ENCODE data around the gene GALR2. TPM values are rescaled to one million over a fixed set of nuclear protein-coding genes. Genes with fewer than 3 reads are reported as not detected.

The GALR2 gene
- total RNA-seq, 2 donors from 2014 or later: 0.19 to 0.49 TPM

GRCh38 chr17:76083536-76084182 lies 9.1 kb downstream of the GALR2 start:
- TF ChIP-seq CTCF (IDR thresholded peaks at IDR 0.05): no peak
- H3K36me3 ChIP-seq: peaks cover 16% of the 10 kb centered on the region
- no peak overlapping the region for H3K9ac ChIP-seq (ENCODE audit: low read depth in 2 of 2, low read length in 2 of 2)
- no peaks in the 10 kb centered on the region for H3K9me3 ChIP-seq
- no peak overlapping the region for H3K4me3 ChIP-seq
- DNase-seq: no peak
- H3K27ac ChIP-seq: no peak overlapping the region
- H3K27me3 ChIP-seq: peaks cover 15% of the 10 kb centered on the region
- no peaks in the 10 kb centered on the region for H3K4me1 ChIP-seq
- intact Hi-C loops (cut with DNase I): no loop called here

GRCh38 chr17:76085066-76085730 lies 10.6 kb downstream of the GALR2 start:
- Histone ChIP-seq H3K36me3 (peaks cover 20% of the 10 kb centered on the region), H3K27ac (no peak overlapping the region), H3K27me3 (no peaks in the 10 kb centered on the region), H3K9ac (ENCODE audit: low read depth in 2 of 2, low read length in 2 of 2) (no peak overlapping the region), H3K9me3 (no peaks in the 10 kb centered on the region), H3K4me3 (no peak overlapping the region), H3K4me1 (no peaks in the 10 kb centered on the region)
- DNase-seq: no peak
- intact Hi-C loops (cut with DNase I): no loop called here
- no peak for TF ChIP-seq CTCF (IDR thresholded peaks at IDR 0.05)

GRCh38 chr17:76085731-76086366 lies 11.3 kb downstream of the GALR2 start:
- no peaks in the 10 kb centered on the region for H3K4me1 ChIP-seq
- no peaks in the 10 kb centered on the region for H3K27me3 ChIP-seq
- H3K9ac ChIP-seq (ENCODE audit: low read depth in 2 of 2, low read length in 2 of 2): no peak overlapping the region
- intact Hi-C loops (cut with DNase I): no loop called here
- H3K4me3 ChIP-seq: no peak overlapping the region
- no peak for DNase-seq
- H3K36me3 ChIP-seq: peaks cover 20% of the 10 kb centered on the region
- no peak for TF ChIP-seq CTCF (IDR thresholded peaks at IDR 0.05)
- H3K9me3 ChIP-seq: no peaks in the 10 kb centered on the region
- H3K27ac ChIP-seq: no peak overlapping the region

- H3K27me3 ChIP-seq: no peaks in the 10 kb centered on the region
- TF ChIP-seq CTCF (IDR thresholded peaks at IDR 0.05): no peak
Measured at GRCh38 chr17:76086384-76086783, 11.8 kb downstream of the GALR2 start.

GRCh38 chr17:76087531-76087930 lies 12.9 kb downstream of the GALR2 start:
- no peak overlapping the region for H3K9ac ChIP-seq (ENCODE audit: low read depth in 2 of 2, low read length in 2 of 2)
- TF ChIP-seq CTCF (IDR thresholded peaks at IDR 0.05): no peak
- peaks cover 20% of the 10 kb centered on the region for H3K36me3 ChIP-seq
- no peaks in the 10 kb centered on the region for H3K27me3 ChIP-seq
- H3K4me1 ChIP-seq: no peaks in the 10 kb centered on the region
- H3K4me3 ChIP-seq: no peak overlapping the region
- intact Hi-C loops (cut with DNase I): no loop called here
- no peak overlapping the region for H3K27ac ChIP-seq
- no peak for DNase-seq
- no peaks in the 10 kb centered on the region for H3K9me3 ChIP-seq

More at GRCh38 chr17:76086384-76086783, 11.8 kb downstream of the GALR2 start:
- Histone ChIP-seq H3K4me1 (no peaks in the 10 kb centered on the region), H3K4me3 (no peak overlapping the region), H3K36me3 (peaks cover 20% of the 10 kb centered on the region), H3K9ac (ENCODE audit: low read depth in 2 of 2, low read length in 2 of 2) (no peak overlapping the region), H3K27ac (no peak overlapping the region), H3K9me3 (no peaks in the 10 kb centered on the region)
- intact Hi-C loops (cut with DNase I): no loop called here
- no peak for DNase-seq

Data from colonic mucosa (tissue), 4 donors.